HG03064 (cell line): Measurements from ENCODE around the gene NCOA5.

ENCODE experiments used
- ATAC-seq: cut with Tn5 transposase; IDR thresholded peaks from one replicate; pipeline ENCODE4 v1.9.1; 2021; ENCODE audit warnings: low read depth; ENCODE audit not compliant: unreplicated experiment

NCOA5 gene

GRCh38 chr20:46063652-46064054 lies 26.1 kb downstream of the NCOA5 start:
- ATAC-seq = no peak

- ATAC-seq = no peak
Measured at GRCh38 chr20:46063151-46063550, 26.6 kb downstream of the NCOA5 start.

GRCh38 chr20:46062621-46063020 lies 27.1 kb downstream of the NCOA5 start:
- no peak for ATAC-seq

- no peak for ATAC-seq
Measured at GRCh38 chr20:46062151-46062550, 27.6 kb downstream of the NCOA5 start.

- no peak for ATAC-seq
Measured at GRCh38 chr20:46060975-46061374, 28.8 kb downstream of the NCOA5 start.

- no peak for ATAC-seq
Measured at GRCh38 chr20:46060301-46060881, 29.4 kb downstream of the NCOA5 start.

GRCh38 chr20:46058599-46059281 lies 31.0 kb downstream of the NCOA5 start:
- ATAC-seq = no peak

GRCh38 chr20:46057856-46058598 lies 31.7 kb downstream of the NCOA5 start:
- ATAC-seq = no peak

GRCh38 chr20:46056970-46057855 lies 32.5 kb downstream of the NCOA5 start:
- ATAC-seq = no peak

- no peak for ATAC-seq
Measured at GRCh38 chr20:46056027-46056833, 33.5 kb downstream of the NCOA5 start.

- ATAC-seq = no peak
Measured at GRCh38 chr20:46055269-46055668, 34.5 kb downstream of the NCOA5 start.

- no peak for ATAC-seq
Measured at GRCh38 chr20:46054606-46055005, 35.2 kb downstream of the NCOA5 start.

- ATAC-seq = no peak
Measured at GRCh38 chr20:46053416-46053815, 36.3 kb downstream of the NCOA5 start.

GRCh38 chr20:46051556-46052308 lies 38.0 kb downstream of the NCOA5 start:
- no peak for ATAC-seq

- no peak for ATAC-seq
Measured at GRCh38 chr20:46050885-46051284, 38.9 kb downstream of the NCOA5 start.

GRCh38 chr20:46050444-46050843 lies 39.3 kb downstream of the NCOA5 start:
- ATAC-seq = no peak

- ATAC-seq = no peak
Measured at GRCh38 chr20:46049815-46050214, 39.9 kb downstream of the NCOA5 start.

GRCh38 chr20:46049190-46049589 lies 40.6 kb downstream of the NCOA5 start:
- no peak for ATAC-seq

GRCh38 chr20:46047821-46048220 lies 41.9 kb downstream of the NCOA5 start:
- no peak for ATAC-seq
